ENCODE measurements around the gene ROGDI. TPM values are rescaled to one million over a fixed set of nuclear protein-coding genes. Genes with fewer than 3 reads are reported as not detected.

The ROGDI gene, protein sequence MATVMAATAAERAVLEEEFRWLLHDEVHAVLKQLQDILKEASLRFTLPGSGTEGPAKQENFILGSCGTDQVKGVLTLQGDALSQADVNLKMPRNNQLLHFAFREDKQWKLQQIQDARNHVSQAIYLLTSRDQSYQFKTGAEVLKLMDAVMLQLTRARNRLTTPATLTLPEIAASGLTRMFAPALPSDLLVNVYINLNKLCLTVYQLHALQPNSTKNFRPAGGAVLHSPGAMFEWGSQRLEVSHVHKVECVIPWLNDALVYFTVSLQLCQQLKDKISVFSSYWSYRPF
- total RNA-seq (ENCODE audit: low replicate concordance) = 37.6 and 39.3 TPM in 2 replicates
- long read RNA-seq, partial matches to known transcripts = 1 of 2 reads
- long read RNA-seq, other reads (novel, unspliced or antisense) = 0 of 2 reads

DNA sequence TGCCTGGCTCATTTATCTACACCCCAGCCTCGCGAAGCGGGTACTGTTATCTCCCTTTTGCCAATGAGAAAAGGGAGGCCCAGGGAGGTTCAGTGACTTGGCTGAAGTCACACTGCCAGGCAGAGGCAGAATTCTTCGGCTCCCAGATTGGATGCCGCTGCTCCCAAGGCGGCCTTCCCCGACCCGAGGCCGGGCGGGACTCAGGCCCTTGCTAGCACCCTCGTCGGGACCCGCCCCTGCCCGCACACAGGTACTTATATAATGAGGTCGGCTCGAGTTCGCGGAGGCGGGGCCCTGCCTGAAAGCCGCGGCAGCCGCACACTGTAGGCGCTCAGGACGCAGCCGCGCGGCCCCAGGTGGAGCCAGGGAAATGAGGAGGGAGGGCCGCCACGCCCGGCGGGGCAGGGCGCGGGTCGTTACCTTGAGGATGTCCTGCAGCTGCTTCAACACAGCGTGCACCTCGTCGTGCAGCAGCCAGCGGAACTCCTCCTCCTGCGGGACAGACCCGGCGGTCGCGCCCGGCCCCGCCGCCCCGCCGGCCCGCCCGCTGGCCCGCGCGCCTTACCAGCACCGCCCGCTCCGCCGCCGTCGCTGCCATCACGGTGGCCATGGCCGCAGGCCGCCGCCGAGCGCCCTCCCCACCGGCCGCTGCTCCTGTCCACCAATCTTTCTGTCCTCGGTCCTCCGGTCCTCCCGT lies at the start of gene ROGDI:
Gene ROGDI, minus strand, starts transcription at position 672 of the 697 bp plus-strand sequence. Its CDS starts 62 bp downstream, at position 610.
- TF ChIP-seq, protein P1, sequence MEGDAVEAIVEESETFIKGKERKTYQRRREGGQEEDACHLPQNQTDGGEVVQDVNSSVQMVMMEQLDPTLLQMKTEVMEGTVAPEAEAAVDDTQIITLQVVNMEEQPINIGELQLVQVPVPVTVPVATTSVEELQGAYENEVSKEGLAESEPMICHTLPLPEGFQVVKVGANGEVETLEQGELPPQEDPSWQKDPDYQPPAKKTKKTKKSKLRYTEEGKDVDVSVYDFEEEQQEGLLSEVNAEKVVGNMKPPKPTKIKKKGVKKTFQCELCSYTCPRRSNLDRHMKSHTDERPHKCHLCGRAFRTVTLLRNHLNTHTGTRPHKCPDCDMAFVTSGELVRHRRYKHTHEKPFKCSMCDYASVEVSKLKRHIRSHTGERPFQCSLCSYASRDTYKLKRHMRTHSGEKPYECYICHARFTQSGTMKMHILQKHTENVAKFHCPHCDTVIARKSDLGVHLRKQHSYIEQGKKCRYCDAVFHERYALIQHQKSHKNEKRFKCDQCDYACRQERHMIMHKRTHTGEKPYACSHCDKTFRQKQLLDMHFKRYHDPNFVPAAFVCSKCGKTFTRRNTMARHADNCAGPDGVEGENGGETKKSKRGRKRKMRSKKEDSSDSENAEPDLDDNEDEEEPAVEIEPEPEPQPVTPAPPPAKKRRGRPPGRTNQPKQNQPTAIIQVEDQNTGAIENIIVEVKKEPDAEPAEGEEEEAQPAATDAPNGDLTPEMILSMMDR (conservative IDR thresholded peaks at IDR 0.05) = no peak
- H3K27ac Mint-ChIP-seq = peak within 1 kb of the TSS; percentile 86
- H3K27me3 Mint-ChIP-seq = no peaks in the 10 kb centered on the region
- H3K36me3 Mint-ChIP-seq = peaks cover 3% of the 10 kb centered on the region
- no peaks in the 10 kb centered on the region for H3K9me3 Mint-ChIP-seq
- H3K4me1 Mint-ChIP-seq (ENCODE audit: unreplicated experiment) = peaks cover 18% of the 10 kb centered on the region
- DNase-seq (ENCODE audit: extremely low spot score, unreplicated experiment) = peak; percentile 87
- peak within 1 kb of the TSS; percentile 90 for H3K4me3 Mint-ChIP-seq

DNA sequence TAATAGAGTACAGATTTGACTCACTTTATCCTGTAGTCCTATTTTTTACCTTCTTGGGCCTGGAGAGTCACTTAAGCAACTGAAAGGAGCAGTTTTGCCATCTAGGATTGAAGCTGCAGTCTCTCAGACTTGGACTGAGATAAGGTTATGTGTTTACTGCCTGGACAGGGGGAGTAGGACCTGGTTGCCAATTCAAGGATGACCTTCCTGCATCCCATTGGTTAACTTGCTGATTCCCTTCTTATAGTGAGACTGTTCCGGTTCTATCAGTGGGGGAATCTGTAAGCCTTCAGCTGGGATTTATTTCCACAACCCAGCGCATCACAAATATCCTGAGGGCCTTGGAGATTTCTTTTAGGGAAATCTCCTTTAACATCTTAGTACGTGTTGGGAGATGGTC lies 47.8 kb upstream of the ROGDI start:
- Mint-ChIP-seq H3K27ac (peak overlapping the region; percentile 32), H3K4me1 (ENCODE audit: unreplicated experiment) (peaks cover 46% of the 10 kb centered on the region), H3K9me3 (no peaks in the 10 kb centered on the region), H3K4me3 (peak overlapping the region; percentile 80), H3K36me3 (peaks cover 13% of the 10 kb centered on the region), H3K27me3 (no peaks in the 10 kb centered on the region)
- DNase-seq (ENCODE audit: extremely low spot score, unreplicated experiment) = no peak
- TF ChIP-seq, protein P1 (conservative IDR thresholded peaks at IDR 0.05) = no peak

DNA sequence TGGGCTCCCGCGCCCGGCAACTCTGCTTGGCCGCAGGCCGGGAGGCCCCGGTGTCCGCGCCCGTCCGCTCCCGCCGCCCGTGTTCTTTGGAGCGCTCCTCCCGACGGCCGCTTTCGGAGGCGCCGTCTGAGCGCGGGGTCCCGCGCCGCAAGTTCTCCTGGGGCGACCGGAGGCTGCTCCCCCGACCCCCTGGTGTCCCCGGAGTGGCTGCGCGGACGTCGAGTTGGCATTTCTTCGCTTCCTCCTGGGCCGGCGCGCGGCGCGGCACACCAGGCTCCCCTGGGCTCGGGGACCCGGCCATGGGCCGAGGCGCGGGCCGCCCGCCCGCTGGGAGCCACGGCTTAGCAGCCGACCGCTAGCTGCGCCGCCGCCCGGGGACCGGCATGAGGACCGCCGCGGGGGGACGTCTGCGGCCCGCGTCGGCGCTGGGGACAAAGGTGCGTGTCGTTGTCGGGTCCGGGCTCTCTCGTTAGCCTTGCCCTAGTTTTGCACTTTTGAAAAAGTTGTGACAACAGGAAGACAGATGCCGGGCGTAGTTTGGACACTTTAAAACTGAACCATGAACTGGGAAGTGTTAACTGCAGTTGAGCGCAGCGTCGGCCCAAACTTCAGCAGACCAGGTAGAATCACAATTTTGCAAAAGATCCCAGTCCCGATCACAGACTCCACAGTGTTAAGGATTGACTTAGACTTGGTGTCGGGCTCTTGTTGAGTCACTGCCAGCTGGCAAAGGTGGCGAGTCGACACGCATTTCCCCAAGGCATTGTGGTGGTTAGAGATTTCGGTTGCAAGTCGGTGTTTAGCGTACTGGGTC lies 45.5 kb upstream of the ROGDI start:
- H3K4me3 Mint-ChIP-seq = peak overlapping the region; percentile 90
- TF ChIP-seq, protein P1 (conservative IDR thresholded peaks at IDR 0.05) = peak; percentile 12
- H3K4me1 Mint-ChIP-seq (ENCODE audit: unreplicated experiment) = peaks cover 46% of the 10 kb centered on the region
- DNase-seq (ENCODE audit: extremely low spot score, unreplicated experiment) = no peak
- no peaks in the 10 kb centered on the region for H3K9me3 Mint-ChIP-seq
- H3K36me3 Mint-ChIP-seq = peaks cover 13% of the 10 kb centered on the region
- H3K27me3 Mint-ChIP-seq = no peaks in the 10 kb centered on the region
- H3K27ac Mint-ChIP-seq = peak overlapping the region; percentile 88

DNA sequence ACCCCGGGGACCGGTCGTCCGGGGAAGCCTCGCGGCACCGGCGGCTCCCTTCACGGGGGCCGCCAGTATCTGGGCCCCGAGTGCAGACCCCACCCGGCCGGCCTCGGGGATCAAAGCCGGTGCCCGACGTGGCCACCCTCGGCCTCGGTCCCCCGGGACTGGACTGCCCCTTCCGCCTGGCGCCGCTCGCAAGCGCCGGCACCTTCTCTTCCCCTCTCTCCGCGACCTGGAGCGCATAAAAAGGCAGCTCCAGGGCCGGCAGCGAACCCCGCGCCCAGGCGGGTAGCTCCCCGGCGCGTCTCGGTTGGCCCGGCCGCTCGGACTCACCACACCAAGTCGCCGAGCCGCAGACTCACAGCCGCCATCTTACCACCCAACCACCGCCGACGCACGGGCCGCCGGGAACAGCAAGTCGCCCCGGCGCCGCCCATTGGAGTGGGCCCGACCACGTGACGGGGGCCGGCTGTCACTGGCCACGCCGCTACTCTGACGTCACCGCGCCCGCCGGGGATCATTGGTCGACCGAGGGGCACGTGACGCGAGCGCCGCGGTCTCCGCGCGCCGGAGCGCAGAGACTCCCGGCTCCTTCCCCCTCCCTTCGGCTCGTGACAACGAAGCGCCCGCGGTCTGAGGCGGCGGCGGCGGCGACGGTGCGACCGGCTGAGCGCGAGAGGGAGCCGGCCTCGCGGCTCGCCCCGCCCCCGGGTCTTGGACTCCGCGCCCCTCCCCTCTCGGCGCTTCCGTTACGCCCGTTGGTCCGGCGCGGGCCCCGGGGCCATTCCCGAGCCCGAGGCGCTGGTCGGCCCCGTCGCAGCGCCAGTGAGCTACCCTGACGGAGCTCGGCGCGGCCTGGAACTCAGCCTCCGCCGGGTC lies 44.7 kb upstream of the ROGDI start, which contains the start of the genes GLYR1 and UBN1:
Gene GLYR1, minus strand, starts transcription at position 388 of the 873 bp plus-strand sequence. Its CDS starts 23 bp downstream, at position 365.
Gene UBN1, plus strand, starts transcription at position 581 of the 873 bp plus-strand sequence. CDS start 5,437 bp downstream, outside the sequence.
- H3K36me3 Mint-ChIP-seq = peaks cover 13% of the 10 kb centered on the region
- TF ChIP-seq, protein P1 (conservative IDR thresholded peaks at IDR 0.05) = no peak
- no peaks in the 10 kb centered on the region for H3K27me3 Mint-ChIP-seq
- H3K4me1 Mint-ChIP-seq (ENCODE audit: unreplicated experiment) = peaks cover 44% of the 10 kb centered on the region
- no peaks in the 10 kb centered on the region for H3K9me3 Mint-ChIP-seq
- peak; percentile 100 for DNase-seq (ENCODE audit: extremely low spot score, unreplicated experiment)
- peak within 1 kb of the TSS; percentile 88 for H3K27ac Mint-ChIP-seq
- H3K4me3 Mint-ChIP-seq = peak within 1 kb of the TSS; percentile 92

Measured in type B pancreatic cell (in vitro differentiated cells).